Stimulated activated effector memory CD8-positive, alpha-beta T cell treated with anti-CD3 and anti-CD28 coated beads, Interleukin-12 subunit alpha, Interleukin-12 subunit beta, amount 100 ng/mL, for 72 hours (primary cell): ENCODE results near the gene POLR2E.

Experiments used
- ATAC-seq: fragments of 150-1000 bp; cut with Tn5 transposase; 2 replicates; pipeline ENCODE4 v1.10.0; 2021
- DNase-seq, 2 donors: peaks; one replicate each; pipeline ENCODE4 v3.0.0; 2021 to 2022; ENCODE audit warnings: low spot score in 2 of 2
- H3K27ac Mint-ChIP-seq: one replicate; pipeline ENCODE4 v1.8.0; 2022; ENCODE audit warnings: mild to moderate bottlenecking, mixed read lengths
- H3K36me3 Mint-ChIP-seq: one replicate; pipeline ENCODE4 v1.8.0; 2022; ENCODE audit warnings: mild to moderate bottlenecking, mixed read lengths
- H3K4me1 Mint-ChIP-seq: one replicate; pipeline ENCODE4 v1.8.0; 2022; ENCODE audit warnings: mixed read lengths
- H3K4me3 Mint-ChIP-seq: one replicate; pipeline ENCODE4 v1.8.0; 2022; ENCODE audit warnings: mild to moderate bottlenecking, mixed read lengths
- H3K9me3 Mint-ChIP-seq: one replicate; pipeline ENCODE4 v1.8.0; 2022; ENCODE audit warnings: mixed read lengths

Gene POLR2E

DNA sequence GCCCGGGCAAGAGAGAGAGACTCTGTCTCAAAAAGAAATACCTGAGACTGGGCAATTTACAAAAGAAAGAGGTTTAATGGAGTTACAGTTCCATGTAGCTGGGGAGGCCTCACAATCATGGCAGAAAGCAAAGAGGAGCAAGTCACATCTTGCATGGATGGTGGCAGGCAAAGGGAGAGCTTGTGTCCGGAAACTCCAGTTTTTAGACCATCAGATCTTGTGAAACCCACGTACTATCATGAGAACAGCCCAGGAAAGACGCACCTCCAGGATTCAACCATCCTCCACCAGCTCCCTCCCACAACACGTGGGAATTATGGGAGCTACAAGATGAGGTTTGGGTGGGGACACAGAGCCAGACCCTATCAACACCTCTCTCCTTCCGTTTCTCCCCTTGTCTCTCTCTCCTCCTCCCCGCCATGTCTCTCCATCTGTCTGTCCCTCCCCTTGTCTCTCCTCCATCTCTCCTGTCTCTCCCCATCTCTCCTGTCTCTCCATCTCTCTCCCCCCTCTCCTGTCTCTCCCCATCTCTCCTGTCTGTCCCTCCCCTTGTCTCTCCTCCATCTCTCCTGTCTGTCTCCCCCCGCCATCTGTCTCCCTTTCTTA lies 10.0 kb downstream of the POLR2E start:
- ATAC-seq (no peak), DNase-seq (no peak)
- Mint-ChIP-seq H3K4me3 (no peak overlapping the region), H3K4me1 (peaks cover 48% of the 10 kb centered on the region), H3K36me3 (peaks cover 100% of the 10 kb centered on the region), H3K27ac (peak overlapping the region; percentile 94), H3K9me3 (no peaks in the 10 kb centered on the region)

- H3K4me1 Mint-ChIP-seq: peaks cover 45% of the 10 kb centered on the region
These were observed 10.9 kb downstream of the POLR2E start for GRCh38 chr19:1084024-1084868.

DNA sequence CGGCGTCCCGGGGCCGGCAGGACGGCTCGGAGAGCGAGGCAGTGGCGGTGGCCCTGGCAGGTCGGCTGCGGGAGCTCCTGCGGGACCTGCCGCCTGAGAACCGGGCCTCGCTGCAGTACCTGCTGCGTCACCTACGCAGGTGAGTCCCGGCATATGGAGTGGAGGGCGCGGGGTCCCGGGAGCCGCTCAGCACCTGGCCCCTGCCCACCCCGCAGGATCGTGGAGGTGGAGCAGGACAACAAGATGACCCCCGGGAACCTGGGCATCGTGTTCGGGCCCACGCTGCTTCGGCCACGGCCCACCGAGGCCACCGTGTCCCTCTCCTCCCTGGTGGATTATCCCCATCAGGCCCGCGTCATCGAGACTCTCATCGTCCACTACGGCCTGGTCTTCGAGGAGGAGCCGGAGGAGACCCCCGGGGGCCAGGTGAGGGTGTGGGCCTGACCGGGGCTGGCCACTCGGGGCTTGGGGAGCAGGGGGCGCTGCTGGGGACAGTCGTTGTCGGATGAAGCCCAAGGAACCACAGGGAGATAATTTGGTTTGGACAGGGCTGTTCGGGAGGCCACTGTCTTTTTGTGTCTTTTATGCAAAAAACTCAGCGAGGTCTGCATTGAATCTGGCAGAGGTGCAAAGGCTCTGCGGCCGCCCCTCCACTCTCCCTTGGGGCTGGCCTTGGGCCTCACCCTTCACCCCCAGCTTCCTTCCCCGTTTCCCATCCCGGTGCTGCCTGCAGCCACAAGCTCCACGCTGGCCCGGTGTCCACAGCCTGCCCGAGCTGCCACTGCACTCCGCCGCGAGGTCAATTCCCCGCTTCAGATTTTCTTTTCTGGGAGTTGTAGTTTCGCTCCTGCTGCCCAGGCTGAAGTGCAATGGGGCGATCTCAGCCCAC lies 12.0 kb downstream of the POLR2E start:
- H3K4me1 Mint-ChIP-seq: peaks cover 34% of the 10 kb centered on the region
- H3K9me3 Mint-ChIP-seq: no peaks in the 10 kb centered on the region
- DNase-seq (no peak), ATAC-seq (no peak)
- peaks cover 100% of the 10 kb centered on the region for H3K36me3 Mint-ChIP-seq
- peak overlapping the region; percentile 74 for H3K27ac Mint-ChIP-seq
- H3K4me3 Mint-ChIP-seq: no peak overlapping the region

More at GRCh38 chr19:1084024-1084868, 10.9 kb downstream of the POLR2E start:
- ATAC-seq (no peak), DNase-seq (no peak)
- Mint-ChIP-seq H3K9me3 (no peaks in the 10 kb centered on the region), H3K36me3 (peaks cover 100% of the 10 kb centered on the region), H3K4me3 (no peak overlapping the region), H3K27ac (peak overlapping the region; percentile 94)

GRCh38 chr19:1082165-1082927 lies 12.8 kb downstream of the POLR2E start:
- Mint-ChIP-seq H3K4me1 (peaks cover 32% of the 10 kb centered on the region), H3K27ac (peak overlapping the region; percentile 74), H3K4me3 (no peak overlapping the region), H3K9me3 (no peaks in the 10 kb centered on the region), H3K36me3 (peaks cover 100% of the 10 kb centered on the region)
- ATAC-seq (peak; percentile 72), DNase-seq (peak in 1 of 2 donors; percentile 83)

- H3K36me3 Mint-ChIP-seq: peaks cover 100% of the 10 kb centered on the region
- ATAC-seq: no peak
- H3K4me1 Mint-ChIP-seq: peaks cover 39% of the 10 kb centered on the region
These were observed 13.6 kb downstream of the POLR2E start for GRCh38 chr19:1081301-1082164.

DNA sequence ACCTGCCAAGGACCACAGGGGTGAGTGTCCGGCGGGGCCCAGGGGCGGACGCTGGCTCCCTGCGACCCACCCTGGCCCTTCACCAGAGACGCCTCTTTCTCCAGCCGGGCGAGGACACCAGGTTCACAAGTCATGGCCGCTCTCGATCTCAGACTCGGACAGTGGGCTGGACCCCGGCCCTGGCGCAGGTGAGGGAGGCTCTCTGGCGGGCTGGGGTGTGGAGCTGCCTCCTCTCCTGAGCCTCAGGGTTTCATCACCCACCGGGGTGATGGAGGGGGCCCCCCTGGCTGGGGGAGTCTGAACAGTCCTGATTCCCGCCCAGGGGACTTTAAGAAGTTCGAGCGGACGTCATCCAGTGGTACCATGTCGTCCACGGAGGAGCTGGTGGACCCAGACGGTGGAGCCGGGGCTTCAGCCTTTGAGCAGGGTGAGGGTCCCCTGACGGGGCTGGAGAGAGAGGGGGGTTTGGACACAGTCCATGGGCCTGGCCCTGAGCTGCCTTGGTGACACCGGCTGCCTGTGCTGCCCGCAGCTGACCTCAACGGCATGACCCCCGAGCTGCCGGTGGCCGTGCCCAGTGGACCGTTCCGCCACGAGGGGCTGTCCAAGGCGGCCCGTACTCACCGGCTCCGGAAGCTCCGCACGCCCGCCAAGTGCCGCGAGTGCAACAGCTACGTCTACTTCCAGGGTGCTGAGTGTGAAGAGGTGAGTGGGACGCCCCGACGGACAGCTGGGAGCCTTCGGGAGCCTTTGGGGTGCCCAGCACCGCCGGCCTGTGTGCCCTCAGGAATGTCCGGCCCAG lies 14.6 kb downstream of the POLR2E start:
- peaks cover 44% of the 10 kb centered on the region for H3K4me1 Mint-ChIP-seq
- H3K9me3 Mint-ChIP-seq: no peaks in the 10 kb centered on the region
- peak overlapping the region; percentile 69 for H3K4me3 Mint-ChIP-seq
- H3K36me3 Mint-ChIP-seq: peaks cover 100% of the 10 kb centered on the region
- H3K27ac Mint-ChIP-seq: peak overlapping the region; percentile 74
- no peak for DNase-seq
- no peak for ATAC-seq

More at GRCh38 chr19:1081301-1082164, 13.6 kb downstream of the POLR2E start:
- peak overlapping the region; percentile 74 for H3K27ac Mint-ChIP-seq
- no peak overlapping the region for H3K4me3 Mint-ChIP-seq
- DNase-seq: no peak
- H3K9me3 Mint-ChIP-seq: no peaks in the 10 kb centered on the region

DNA sequence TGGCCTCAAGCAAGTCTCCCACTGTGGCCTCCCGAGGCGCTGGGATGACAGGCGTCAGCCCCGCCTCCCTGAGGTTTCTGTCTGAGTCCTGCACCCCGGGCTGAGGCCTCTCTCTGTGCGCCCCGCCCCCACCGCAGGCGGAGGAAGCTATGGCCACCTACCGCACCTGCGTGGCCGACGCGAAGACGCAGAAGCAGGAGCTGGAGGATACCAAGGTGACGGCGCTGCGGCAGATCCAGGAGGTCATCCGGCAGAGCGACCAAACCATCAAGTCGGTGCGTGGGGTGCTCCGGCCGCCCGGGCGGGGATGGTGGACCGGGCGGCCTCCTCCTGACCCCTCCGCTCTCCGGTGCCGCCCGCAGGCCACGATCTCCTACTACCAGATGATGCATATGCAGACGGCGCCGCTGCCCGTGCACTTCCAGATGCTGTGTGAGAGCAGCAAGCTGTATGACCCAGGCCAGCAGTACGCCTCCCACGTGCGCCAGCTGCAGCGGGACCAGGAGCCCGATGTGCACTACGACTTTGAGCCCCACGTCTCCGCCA lies 15.5 kb downstream of the POLR2E start:
- Mint-ChIP-seq H3K9me3 (no peaks in the 10 kb centered on the region), H3K4me3 (peak overlapping the region; percentile 69), H3K36me3 (peaks cover 100% of the 10 kb centered on the region), H3K27ac (peak overlapping the region; percentile 58), H3K4me1 (peaks cover 38% of the 10 kb centered on the region)
- peak in 1 of 2 donors; percentile 82 for DNase-seq
- no peak for ATAC-seq

DNA sequence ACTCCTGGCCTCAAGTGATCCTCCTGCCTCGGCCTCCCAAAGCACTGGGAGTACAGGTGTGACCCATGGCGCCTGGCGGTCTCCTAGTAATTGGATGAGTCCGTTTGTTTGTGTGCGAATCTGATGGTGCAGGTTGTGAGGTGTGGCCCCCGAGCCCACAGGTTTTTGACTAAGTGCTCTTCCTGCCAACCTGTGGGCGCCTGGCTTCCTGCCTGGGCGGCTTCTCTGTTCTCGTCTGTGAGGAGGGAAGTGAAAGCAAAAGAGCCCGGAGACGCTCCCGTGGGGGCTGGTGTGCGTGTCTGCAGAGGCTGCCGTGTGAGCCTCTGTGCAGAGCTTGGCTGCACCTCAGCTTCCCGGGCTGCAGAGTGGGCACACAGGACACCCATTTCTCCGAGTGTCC lies 18.2 kb downstream of the POLR2E start:
- peaks cover 61% of the 10 kb centered on the region for H3K4me1 Mint-ChIP-seq
- DNase-seq (peak; percentile 68 to 91), ATAC-seq (peak; percentile 89)
- peak overlapping the region; percentile 69 for H3K4me3 Mint-ChIP-seq
- H3K36me3 Mint-ChIP-seq: peaks cover 100% of the 10 kb centered on the region
- H3K9me3 Mint-ChIP-seq: no peaks in the 10 kb centered on the region
- H3K27ac Mint-ChIP-seq: peak overlapping the region; percentile 86

DNA sequence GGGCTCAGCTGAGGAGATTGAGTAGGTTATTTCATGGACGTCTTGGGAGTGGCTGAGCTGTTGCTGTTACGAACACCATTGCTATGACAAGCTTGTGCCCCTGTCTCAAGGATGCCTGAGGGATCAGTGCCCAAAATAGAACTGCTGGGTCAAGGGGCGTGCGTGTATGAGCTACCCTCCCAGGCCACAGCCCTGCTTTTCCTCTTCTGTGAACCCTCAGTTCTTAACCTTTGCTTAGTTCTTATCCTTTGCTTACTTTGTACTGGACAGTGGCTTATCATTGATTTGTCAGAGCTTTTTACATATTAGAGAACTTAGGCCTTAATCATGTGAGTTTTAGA lies 19.2 kb downstream of the POLR2E start:
- no peak for ATAC-seq
- no peak for DNase-seq
- Mint-ChIP-seq H3K27ac (peak overlapping the region; percentile 90), H3K4me3 (peak overlapping the region; percentile 50), H3K4me1 (peaks cover 58% of the 10 kb centered on the region), H3K36me3 (peaks cover 97% of the 10 kb centered on the region), H3K9me3 (no peaks in the 10 kb centered on the region)

- peak overlapping the region; percentile 90 for H3K27ac Mint-ChIP-seq
- peak overlapping the region; percentile 57 for H3K4me3 Mint-ChIP-seq
- peak; percentile 39 for ATAC-seq
- H3K9me3 Mint-ChIP-seq: no peaks in the 10 kb centered on the region
- peak; percentile 70 to 90 for DNase-seq
- peaks cover 53% of the 10 kb centered on the region for H3K4me1 Mint-ChIP-seq
- peaks cover 96% of the 10 kb centered on the region for H3K36me3 Mint-ChIP-seq
These were observed 20.5 kb downstream of the POLR2E start for GRCh38 chr19:1074544-1075283.

DNA sequence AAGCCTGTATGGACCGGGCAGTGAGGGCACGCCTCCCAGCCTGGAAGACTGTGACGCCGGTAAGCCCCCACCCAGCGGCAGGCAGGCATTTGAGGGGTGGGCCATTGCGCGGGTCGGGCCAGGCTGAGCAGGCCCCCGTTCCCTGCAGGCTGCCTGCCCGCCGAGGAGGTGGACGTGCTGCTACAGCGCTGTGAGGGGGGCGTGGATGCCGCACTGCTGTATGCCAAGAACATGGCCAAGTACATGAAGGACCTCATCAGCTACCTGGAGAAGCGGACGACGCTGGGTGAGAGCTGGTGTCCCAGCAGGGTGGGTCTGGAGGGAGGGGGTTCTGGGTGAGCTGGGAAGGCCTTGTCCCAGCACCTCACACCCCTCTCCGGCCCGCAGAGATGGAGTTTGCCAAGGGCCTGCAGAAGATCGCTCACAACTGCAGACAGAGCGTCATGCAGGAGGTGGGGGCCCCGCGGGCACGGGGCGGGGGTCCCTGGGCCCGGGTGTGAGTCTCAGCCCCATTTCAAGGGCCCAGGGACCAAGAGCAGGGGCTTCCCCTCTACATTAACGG lies 21.1 kb downstream of the POLR2E start:
- H3K27ac Mint-ChIP-seq: peak overlapping the region; percentile 80

More for the DNA sequence above, 21.1 kb downstream of the POLR2E start:
- peaks cover 58% of the 10 kb centered on the region for H3K4me1 Mint-ChIP-seq
- peaks cover 96% of the 10 kb centered on the region for H3K36me3 Mint-ChIP-seq
- no peak for ATAC-seq
- DNase-seq: no peak
- H3K4me3 Mint-ChIP-seq: peak overlapping the region; percentile 57
- H3K9me3 Mint-ChIP-seq: no peaks in the 10 kb centered on the region
